AG09309 (cell line): Measurements from ENCODE around the gene GARIN3.
"Not testable (repeated sequence)": the region's sequence is repeated elsewhere in the genome, so short reads cannot be mapped to it uniquely, and the experiment has no call there.

Source experiments
- DNase-seq: peaks from one replicate; pipeline ENCODE4 v3.0.0-alpha.2; 2010; ENCODE audit warnings: low read depth
- H3K4me3 ChIP-seq: 2 replicates; pipeline ENCODE4 v1.5.1; 2011; ENCODE audit warnings: mild to moderate bottlenecking, low read depth, low read length, moderate library complexity; ENCODE audit not compliant: control insufficient read depth
- CTCF ChIP-seq: IDR thresholded peaks from 2 replicates; pipeline ENCODE4 v1.5.1; 2011; ENCODE audit warnings: mild to moderate bottlenecking, low read depth, low read length, inconsistent platforms; ENCODE audit not compliant: insufficient read depth, control insufficient read depth; ENCODE audit errors: missing control alignments

Gene GARIN3

GRCh38 chr5:157166214-157167213 is at the start of gene GARIN3:
Gene GARIN3, minus strand, starts transcription at chr5:157166264. Its CDS starts 96 bp downstream, at chr5:157166168.
- DNase-seq: no peak
- no peak for TF ChIP-seq CTCF
- no peak within 1 kb of the TSS for H3K4me3 ChIP-seq

- no peak for DNase-seq
- TF ChIP-seq CTCF: no peak
- H3K4me3 ChIP-seq: no peak overlapping the region
Measured at GRCh38 chr5:157215514-157216167, 49.6 kb upstream of the GARIN3 start.

- no peak overlapping the region for H3K4me3 ChIP-seq
- no peak for DNase-seq
- no peak for TF ChIP-seq CTCF
Measured at GRCh38 chr5:157214861-157215513, 48.9 kb upstream of the GARIN3 start.

GRCh38 chr5:157214415-157214814 is 48.4 kb upstream of the GARIN3 start:
- TF ChIP-seq CTCF: no peak
- no peak for DNase-seq
- H3K4me3 ChIP-seq: no peak overlapping the region

- no peak overlapping the region for H3K4me3 ChIP-seq
- no peak for DNase-seq
- no peak for TF ChIP-seq CTCF
Measured at GRCh38 chr5:157213527-157214243, 47.6 kb upstream of the GARIN3 start.

GRCh38 chr5:157212307-157212706 is 46.2 kb upstream of the GARIN3 start:
- no peak for TF ChIP-seq CTCF
- H3K4me3 ChIP-seq: no peak overlapping the region
- DNase-seq: no peak

GRCh38 chr5:157210652-157211051 is 44.6 kb upstream of the GARIN3 start:
- H3K4me3 ChIP-seq: not testable (repeated sequence)
- peak; percentile 24 for DNase-seq
